Activated gamma-delta T cell treated with Interleukin-2 at 50 U/mL for 16 hours (primary cell): ENCODE results near the gene PON1.

Experiments used
- DNase-seq: peaks from one replicate; pipeline ENCODE4 v3.0.0-alpha.2; 2020

The PON1 gene

DNA sequence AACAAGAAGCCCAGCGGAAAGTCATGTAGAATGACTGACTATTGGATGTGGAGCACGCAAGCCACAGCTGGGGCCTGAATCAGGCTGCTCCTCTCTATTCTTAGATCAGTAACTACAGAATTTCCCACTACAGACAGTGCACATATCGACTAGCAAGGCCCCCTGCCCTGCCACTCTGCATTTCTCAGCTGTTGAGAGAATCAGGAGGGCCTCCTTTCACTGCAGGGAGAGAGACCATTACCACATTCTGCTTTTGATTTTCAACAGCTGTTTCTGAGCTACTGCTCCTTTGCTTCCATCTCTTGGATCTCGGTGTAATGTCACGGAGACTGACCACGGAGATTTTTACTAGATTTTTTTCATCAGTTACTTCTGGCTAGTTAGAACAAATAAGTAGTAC is 73.8 kb downstream of the PON1 start:
- DNase-seq = no peak
